K562 treated with DMSO at 1 percent for 4 hours (cell line): Measurements from ENCODE around the gene FNDC7. TPM values are rescaled to one million over a fixed set of nuclear protein-coding genes. Genes with fewer than 3 reads are reported as not detected.

ENCODE experiments used
- total RNA-seq: library from RNA; unstranded; fragments of 300-600 nt; gene quantifications from 2 replicates; pipeline ENCODE4 v1.2.3, GENCODE V29; 2022; ENCODE audit not compliant: insufficient read depth

FNDC7 gene, protein sequence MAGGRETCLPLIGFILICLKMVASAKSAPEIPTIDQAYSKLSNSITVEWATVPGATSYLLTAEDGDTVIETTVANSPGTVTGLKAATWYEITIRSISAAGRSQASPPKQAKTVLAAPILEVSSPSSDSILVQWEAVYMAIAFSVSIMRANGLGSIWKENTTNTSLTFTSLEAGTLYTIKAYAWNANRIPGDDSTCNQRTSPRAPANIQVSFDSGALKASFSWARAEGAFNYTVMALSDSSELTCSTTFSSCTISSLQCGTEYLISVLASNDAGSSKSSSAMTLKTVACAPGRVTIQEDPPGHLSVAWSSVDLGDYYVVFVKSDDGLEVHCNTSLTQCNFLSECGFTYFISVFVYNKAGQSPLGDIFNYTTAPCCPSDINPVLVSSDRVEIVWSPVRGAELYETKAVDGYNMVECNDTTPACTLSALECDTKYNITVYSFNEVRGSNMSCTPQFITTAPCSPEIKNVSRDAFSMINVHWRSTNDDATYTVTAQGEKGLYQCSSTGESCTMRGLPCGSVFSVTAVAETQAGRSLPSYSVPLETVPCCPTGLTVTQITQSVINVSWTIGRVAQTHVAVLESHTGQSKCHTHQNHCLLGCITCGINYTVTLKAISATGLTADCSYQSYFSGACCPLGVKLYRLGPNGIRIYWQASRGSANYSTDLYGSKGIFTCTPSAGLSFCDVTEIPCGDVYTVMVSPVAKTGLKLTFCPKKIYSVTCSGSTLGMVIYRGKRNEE
- not detected in 2 replicates for total RNA-seq

DNA sequence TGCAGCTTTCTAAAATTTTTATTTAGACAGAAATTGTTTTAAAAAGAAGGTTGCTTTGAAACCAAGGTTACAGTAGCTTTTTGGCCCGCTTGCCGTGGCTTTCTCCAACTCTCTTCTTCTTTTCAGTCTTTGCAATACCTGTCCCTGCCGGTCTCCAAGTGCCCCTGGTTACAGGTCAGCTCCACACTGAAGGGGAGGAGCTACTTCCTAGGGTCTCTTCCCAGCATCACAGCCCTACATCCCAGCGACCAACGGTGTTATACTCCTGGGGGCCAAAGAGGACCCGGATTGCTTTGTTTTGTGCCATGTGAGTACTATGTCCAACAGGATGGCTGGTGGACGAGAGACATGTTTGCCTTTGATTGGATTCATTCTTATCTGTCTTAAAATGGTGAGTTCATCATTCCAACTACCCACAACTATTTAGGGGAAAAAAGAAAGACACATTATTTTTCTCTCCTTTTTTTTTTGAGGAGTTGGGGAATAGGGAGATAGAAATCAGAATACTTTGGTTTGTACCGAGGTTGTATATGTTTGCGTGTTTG lies at the start of gene FNDC7:
TSS of gene FNDC7 (plus strand) at position 303 of the 545 bp plus-strand sequence. CDS start at position 329, 26 bp downstream.

DNA sequence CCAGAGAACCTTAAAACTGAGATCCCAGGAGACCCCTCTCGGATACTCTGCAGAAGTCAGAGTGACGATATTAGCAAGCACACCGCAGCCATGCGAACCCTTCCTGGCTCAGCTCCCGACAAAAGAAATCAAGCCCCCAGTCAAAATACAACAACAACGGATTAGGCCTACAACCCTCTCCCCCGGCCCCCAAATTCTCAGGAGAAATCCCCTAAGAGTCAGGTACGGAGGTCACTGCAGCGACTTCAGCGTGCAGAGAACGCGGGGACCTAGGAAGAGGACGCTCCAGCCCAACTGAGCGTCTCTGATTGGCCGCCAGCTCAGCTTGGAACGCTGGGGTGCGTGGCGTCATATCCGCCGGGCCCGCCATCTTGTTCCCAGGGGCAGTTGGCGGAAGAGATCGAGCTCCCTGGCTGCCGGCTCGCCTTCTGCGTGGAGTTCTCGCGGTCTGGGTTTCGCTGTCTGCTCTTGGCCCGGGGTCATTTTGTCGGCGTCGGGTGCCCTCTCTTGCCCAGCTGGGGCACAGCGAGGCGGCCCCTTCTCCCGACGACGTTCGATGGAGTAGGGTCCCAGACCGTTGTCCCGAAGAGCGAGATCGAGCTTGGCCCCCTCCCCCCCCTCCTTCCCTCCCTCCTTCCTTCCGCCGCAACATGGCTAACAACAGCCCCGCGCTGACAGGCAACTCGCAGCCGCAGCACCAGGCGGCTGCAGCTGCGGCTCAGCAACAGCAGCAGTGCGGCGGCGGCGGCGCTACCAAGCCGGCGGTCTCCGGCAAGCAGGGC lies 20.6 kb upstream of the FNDC7 start, which contains the start of gene PRPF38B:
TSS of gene PRPF38B (plus strand) at position 369 of the 782 bp plus-strand sequence. CDS start at position 651, 282 bp downstream.

GRCh38 chr1:108746382-108747170 lies 33.9 kb downstream of the FNDC7 start, which contains the start of gene STXBP3:
Gene STXBP3 (plus strand): TSS chr1:108746674. CDS start chr1:108746738, 64 bp downstream.

Other genes starting within 250 kb of the FNDC7 start
- gene EEIG2, start 152.8 kb upstream of the FNDC7 start, total RNA-seq: 13.3 and 15.4 TPM in 2 replicates
- not detected in 2 replicates for gene HENMT1, start 51.8 kb upstream of the FNDC7 start, total RNA-seq
- 14.4 and 25.6 TPM in 2 replicates for gene PRPF38B, start 20.6 kb upstream of the FNDC7 start, total RNA-seq
- 31.8 and 39.7 TPM in 2 replicates for gene STXBP3, start 33.8 kb downstream of the FNDC7 start, total RNA-seq
- gene AKNAD1, start 144.2 kb downstream of the FNDC7 start, total RNA-seq: not detected in 2 replicates
- 18.4 and 19.3 TPM in 2 replicates for gene GPSM2, start 164.1 kb downstream of the FNDC7 start, total RNA-seq